CD4-positive, CD25-positive, alpha-beta regulatory T cell (primary cell): ENCODE measurements around the gene PCDHA1. TPM values are rescaled to one million over a fixed set of nuclear protein-coding genes. Genes with fewer than 3 reads are reported as not detected.
A peak's percentile ranks its signal among the peaks of the same experiment; 100 is the strongest.
"Not testable (repeated sequence)": the region's sequence is repeated elsewhere in the genome, so short reads cannot be mapped to it uniquely, and the experiment has no call there.

Source experiments
- ATAC-seq, 2 donors: fragments of 150-1000 bp; cut with Tn5 transposase; one replicate each; pipeline ENCODE4 v1.10.0; 2021; ENCODE audit warnings: low read depth in 2 of 2, moderate number of reproducible peaks in 2 of 2, moderate library complexity in 1 of 2
- DNase-seq, 3 donors: peaks; one replicate each; pipeline versions ENCODE4 v3.0.0 to v3.0.0-alpha.2; 2012 to 2022; ENCODE audit warnings: mixed read lengths in 1 of 3
- H3K27ac ChIP-seq: one replicate; pipeline ENCODE4 v1.7.0; 2013; ENCODE audit warnings: mild to moderate bottlenecking, low read length; ENCODE audit not compliant: insufficient read depth, poor library complexity, severe bottlenecking
- H3K27me3 ChIP-seq: one replicate; pipeline ENCODE4 v1.7.0; 2013; ENCODE audit warnings: low read length; ENCODE audit not compliant: control insufficient read depth, insufficient read depth
- H3K36me3 ChIP-seq: one replicate; pipeline ENCODE4 v1.7.0; 2013; ENCODE audit warnings: mild to moderate bottlenecking, low read length, moderate library complexity; ENCODE audit not compliant: control insufficient read depth, insufficient read depth
- H3K4me1 ChIP-seq: 2 replicates; pipeline ENCODE4 v1.7.0; 2013; ENCODE audit warnings: mild to moderate bottlenecking, low read length; ENCODE audit not compliant: insufficient read depth, control insufficient read depth, poor library complexity, severe bottlenecking
- H3K4me3 ChIP-seq: one replicate; pipeline ENCODE4 v1.7.0; 2013; ENCODE audit warnings: low read depth, mild to moderate bottlenecking, low read length, moderate library complexity
- H3K9me3 ChIP-seq, 2 experiments: 1 replicate in 1 of 2; 2 replicates in 1 of 2; pipeline ENCODE4 v1.7.0; 2013; ENCODE audit warnings: low read length in 2 of 2, mild to moderate bottlenecking in 1 of 2, moderate library complexity in 1 of 2; ENCODE audit not compliant: control insufficient read depth in 2 of 2
- H3K27ac Mint-ChIP-seq, 3 donors: one replicate each; pipeline ENCODE4 v1.8.0; 2020 to 2022; ENCODE audit warnings: mild to moderate bottlenecking in 3 of 3, mixed read lengths in 3 of 3, moderate library complexity in 2 of 3
- H3K27me3 Mint-ChIP-seq: one replicate; pipeline ENCODE4 v1.8.0; 2022; ENCODE audit warnings: mild to moderate bottlenecking, mixed read lengths
- H3K36me3 Mint-ChIP-seq: one replicate; pipeline ENCODE4 v1.8.0; 2020; ENCODE audit warnings: mixed read lengths
- H3K4me1 Mint-ChIP-seq, 4 donors: one replicate each; pipeline ENCODE4 v1.8.0; 2020 to 2022; ENCODE audit warnings: mixed read lengths in 4 of 4, mild to moderate bottlenecking in 1 of 4
- H3K4me3 Mint-ChIP-seq, 4 donors: one replicate each; pipeline ENCODE4 v1.8.0; 2020 to 2022; ENCODE audit warnings: mild to moderate bottlenecking in 4 of 4, mixed read lengths in 4 of 4, moderate library complexity in 3 of 4
- H3K9me3 Mint-ChIP-seq, 7 donors: one replicate each; pipeline ENCODE4 v1.8.0; 2020 to 2022; ENCODE audit warnings: mixed read lengths in 7 of 7, mild to moderate bottlenecking in 3 of 7, moderate library complexity in 2 of 7
- polyA plus RNA-seq, 4 donors: library from polyadenylated mRNA; unstranded; fragments of 300-500 nt; fragmentation: Illumina TruSeq; gene quantifications; one replicate each; pipeline ENCODE4 v1.2.3, GENCODE V29; 2021
- total RNA-seq: library from RNA; stranded (reverse); gene quantifications from one replicate; pipeline ENCODE4 v1.2.3, GENCODE V29; 2022

The PCDHA1 gene
- total and polyA plus RNA-seq, 5 donors from 2014 or later, result not detected

DNA sequence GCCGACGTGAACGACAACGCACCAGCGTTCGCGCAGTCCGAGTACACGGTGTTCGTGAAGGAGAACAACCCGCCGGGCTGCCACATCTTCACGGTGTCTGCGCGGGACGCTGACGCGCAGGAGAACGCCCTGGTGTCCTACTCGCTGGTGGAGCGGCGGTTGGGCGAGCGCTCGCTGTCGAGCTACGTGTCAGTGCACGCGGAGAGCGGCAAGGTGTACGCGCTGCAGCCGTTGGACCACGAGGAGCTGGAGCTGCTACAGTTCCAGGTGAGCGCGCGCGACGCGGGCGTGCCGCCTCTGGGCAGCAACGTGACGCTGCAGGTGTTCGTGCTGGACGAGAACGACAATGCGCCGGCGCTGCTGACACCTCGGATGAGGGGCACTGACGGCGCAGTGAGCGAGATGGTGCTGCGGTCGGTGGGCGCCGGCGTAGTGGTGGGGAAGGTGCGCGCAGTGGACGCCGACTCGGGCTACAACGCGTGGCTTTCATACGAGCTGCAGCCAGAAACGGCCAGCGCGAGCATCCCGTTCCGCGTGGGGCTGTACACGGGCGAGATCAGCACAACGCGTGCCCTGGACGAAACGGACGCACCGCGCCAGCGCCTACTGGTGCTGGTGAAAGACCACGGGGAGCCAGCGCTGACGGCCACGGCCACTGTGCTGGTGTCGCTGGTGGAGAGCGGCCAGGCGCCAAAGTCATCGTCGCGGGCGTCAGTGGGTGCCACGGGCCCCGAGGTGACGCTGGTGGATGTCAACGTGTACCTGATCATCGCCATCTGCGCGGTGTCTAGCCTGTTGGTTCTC, 64.1 kb downstream of the PCDHA1 start:
- H3K9me3 ChIP-seq, result peaks cover 7 to 10% of the 10 kb centered on the region in 2 experiments
- H3K9me3 Mint-ChIP-seq, result peaks cover 0 to 16% (median 3%) of the 10 kb centered on the region in 7 donors
- not testable (repeated sequence) for H3K4me3 ChIP-seq, H3K4me1 Mint-ChIP-seq, ATAC-seq, H3K4me1 ChIP-seq, H3K36me3 ChIP-seq, H3K27me3 ChIP-seq, H3K4me3 Mint-ChIP-seq, H3K27me3 Mint-ChIP-seq, H3K27ac Mint-ChIP-seq, H3K27ac ChIP-seq, H3K36me3 Mint-ChIP-seq, DNase-seq

DNA sequence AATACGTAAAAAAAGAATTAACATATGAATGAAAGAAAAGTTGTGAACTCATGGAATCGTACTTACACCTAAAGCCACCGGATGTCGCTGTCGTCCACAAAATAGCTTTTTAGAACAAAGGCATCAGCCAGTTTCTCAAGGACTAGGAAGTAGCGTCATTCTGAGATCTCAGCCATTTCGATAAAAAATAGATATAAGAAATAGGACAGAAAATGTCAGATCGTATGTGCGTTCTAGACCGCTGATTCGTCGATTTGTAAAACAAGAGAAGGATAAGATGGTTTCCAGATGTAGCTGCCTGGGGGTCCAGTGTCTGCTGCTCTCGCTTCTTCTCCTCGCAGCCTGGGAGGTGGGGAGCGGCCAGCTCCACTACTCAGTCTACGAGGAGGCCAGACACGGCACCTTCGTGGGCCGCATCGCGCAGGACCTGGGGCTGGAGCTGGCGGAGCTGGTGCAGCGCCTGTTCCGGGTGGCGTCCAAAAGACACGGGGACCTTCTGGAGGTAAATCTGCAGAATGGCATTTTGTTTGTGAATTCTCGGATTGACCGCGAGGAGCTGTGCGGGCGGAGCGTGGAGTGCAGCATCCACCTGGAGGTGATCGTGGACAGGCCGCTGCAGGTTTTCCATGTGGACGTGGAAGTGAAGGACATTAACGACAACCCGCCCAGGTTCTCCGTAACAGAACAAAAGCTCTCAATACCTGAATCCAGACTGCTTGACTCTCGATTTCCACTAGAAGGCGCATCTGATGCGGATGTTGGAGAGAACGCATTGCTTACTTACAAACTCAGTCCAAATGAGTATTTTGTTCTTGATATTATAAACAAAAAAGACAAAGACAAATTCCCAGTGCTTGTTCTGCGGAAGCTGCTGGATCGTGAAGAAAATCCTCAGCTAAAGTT, 70.1 kb downstream of the PCDHA1 start, which contains the start of gene PCDHA10:
TSS of gene PCDHA10 (plus strand) at position 126 of the 903 bp plus-strand sequence. CDS start at position 278, 152 bp downstream.
- H3K27ac ChIP-seq, result no peak within 1 kb of the TSS
- peaks cover 9 to 11% of the 10 kb centered on the region in 2 experiments for H3K9me3 ChIP-seq
- H3K4me3 ChIP-seq, result no peak within 1 kb of the TSS
- Mint-ChIP-seq H3K36me3 (no peaks in the 10 kb centered on the region), H3K4me1 (no peaks in the 10 kb centered on the region), H3K9me3 (peaks cover 0 to 29% (median 4%) of the 10 kb centered on the region in 7 donors), H3K27ac (peak within 1 kb of the TSS in 1 of 3 donors; percentile 66), H3K27me3 (no peaks in the 10 kb centered on the region), H3K4me3 (no peak within 1 kb of the TSS)
- H3K4me1 ChIP-seq, result no peaks in the 10 kb centered on the region
- DNase-seq (no peak), ATAC-seq (no peak)
- H3K36me3 ChIP-seq, result no peaks in the 10 kb centered on the region
- no peaks in the 10 kb centered on the region for H3K27me3 ChIP-seq

DNA sequence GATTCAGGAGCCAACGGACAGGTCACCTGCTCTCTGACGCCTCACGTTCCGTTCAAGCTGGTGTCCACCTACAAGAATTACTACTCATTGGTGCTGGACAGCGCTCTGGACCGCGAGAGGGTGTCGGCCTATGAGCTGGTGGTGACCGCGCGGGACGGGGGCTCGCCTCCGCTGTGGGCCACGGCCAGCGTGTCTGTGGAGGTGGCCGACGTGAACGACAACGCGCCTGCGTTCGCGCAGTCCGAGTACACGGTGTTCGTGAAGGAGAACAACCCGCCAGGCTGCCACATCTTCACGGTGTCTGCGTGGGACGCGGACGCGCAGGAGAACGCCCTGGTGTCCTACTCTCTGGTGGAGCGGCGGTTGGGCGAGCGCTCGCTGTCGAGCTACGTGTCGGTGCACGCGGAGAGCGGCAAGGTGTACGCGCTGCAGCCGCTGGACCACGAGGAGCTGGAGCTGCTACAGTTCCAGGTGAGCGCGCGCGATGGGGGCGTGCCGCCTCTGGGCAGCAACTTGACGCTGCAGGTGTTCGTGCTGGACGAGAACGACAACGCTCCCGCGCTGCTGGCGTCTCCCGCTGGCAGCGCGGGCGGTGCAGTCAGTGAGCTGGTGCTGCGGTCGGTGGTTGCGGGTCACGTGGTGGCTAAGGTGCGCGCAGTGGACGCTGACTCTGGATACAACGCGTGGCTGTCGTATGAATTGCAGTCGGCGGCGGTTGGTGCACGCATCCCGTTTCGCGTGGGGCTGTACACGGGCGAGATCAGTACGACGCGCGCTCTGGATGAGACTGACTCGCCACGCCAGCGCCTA, 71.4 kb downstream of the PCDHA1 start:
- Mint-ChIP-seq H3K9me3 (peaks cover 3 to 33% (median 6%) of the 10 kb centered on the region in 7 donors), H3K27me3 (no peaks in the 10 kb centered on the region), H3K27ac (no peak overlapping the region), H3K4me1 (no peaks in the 10 kb centered on the region), H3K36me3 (no peaks in the 10 kb centered on the region), H3K4me3 (no peak overlapping the region)
- Histone ChIP-seq H3K27ac (no peak overlapping the region), H3K4me3 (no peak overlapping the region), H3K36me3 (no peaks in the 10 kb centered on the region), H3K9me3 (peaks cover 11% of the 10 kb centered on the region in 2 experiments), H3K27me3 (no peaks in the 10 kb centered on the region), H3K4me1 (no peaks in the 10 kb centered on the region)
- ATAC-seq (no peak), DNase-seq (no peak)

DNA sequence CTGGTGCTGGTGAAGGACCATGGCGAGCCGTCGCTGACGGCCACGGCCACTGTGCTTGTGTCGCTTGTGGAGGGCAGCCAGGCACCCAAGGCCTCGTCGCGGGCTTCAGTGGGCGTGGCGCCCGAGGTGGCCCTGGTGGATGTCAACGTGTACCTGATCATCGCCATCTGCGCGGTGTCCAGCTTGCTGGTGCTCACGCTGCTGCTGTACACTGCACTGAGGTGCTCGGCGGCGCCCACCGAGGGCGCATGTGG, 72.0 kb downstream of the PCDHA1 start:
- Mint-ChIP-seq H3K27me3 (no peaks in the 10 kb centered on the region), H3K4me1 (no peaks in the 10 kb centered on the region), H3K27ac (no peak overlapping the region), H3K36me3 (no peaks in the 10 kb centered on the region), H3K9me3 (peaks cover 3 to 33% (median 6%) of the 10 kb centered on the region in 7 donors), H3K4me3 (no peak overlapping the region)
- Histone ChIP-seq H3K4me3 (no peak overlapping the region), H3K9me3 (peaks cover 11% of the 10 kb centered on the region in 2 experiments), H3K27me3 (no peaks in the 10 kb centered on the region), H3K36me3 (no peaks in the 10 kb centered on the region), H3K27ac (no peak overlapping the region), H3K4me1 (no peaks in the 10 kb centered on the region)
- DNase-seq, result no peak
- no peak for ATAC-seq

GRCh38 chr5:140862441-140863295, 76.7 kb downstream of the PCDHA1 start:
- no peak overlapping the region for H3K27ac ChIP-seq
- Mint-ChIP-seq H3K4me1 (no peaks in the 10 kb centered on the region), H3K4me3 (no peak overlapping the region), H3K27me3 (no peaks in the 10 kb centered on the region), H3K27ac (no peak overlapping the region), H3K36me3 (no peaks in the 10 kb centered on the region), H3K9me3 (peaks cover 0 to 15% (median 6%) of the 10 kb centered on the region in 7 donors)
- peaks cover 0 to 4% of the 10 kb centered on the region in 2 experiments for H3K9me3 ChIP-seq
- DNase-seq, result no peak
- no peaks in the 10 kb centered on the region for H3K27me3 ChIP-seq
- ATAC-seq, result no peak
- no peak overlapping the region for H3K4me3 ChIP-seq
- no peaks in the 10 kb centered on the region for H3K4me1 ChIP-seq
- H3K36me3 ChIP-seq, result no peaks in the 10 kb centered on the region

DNA sequence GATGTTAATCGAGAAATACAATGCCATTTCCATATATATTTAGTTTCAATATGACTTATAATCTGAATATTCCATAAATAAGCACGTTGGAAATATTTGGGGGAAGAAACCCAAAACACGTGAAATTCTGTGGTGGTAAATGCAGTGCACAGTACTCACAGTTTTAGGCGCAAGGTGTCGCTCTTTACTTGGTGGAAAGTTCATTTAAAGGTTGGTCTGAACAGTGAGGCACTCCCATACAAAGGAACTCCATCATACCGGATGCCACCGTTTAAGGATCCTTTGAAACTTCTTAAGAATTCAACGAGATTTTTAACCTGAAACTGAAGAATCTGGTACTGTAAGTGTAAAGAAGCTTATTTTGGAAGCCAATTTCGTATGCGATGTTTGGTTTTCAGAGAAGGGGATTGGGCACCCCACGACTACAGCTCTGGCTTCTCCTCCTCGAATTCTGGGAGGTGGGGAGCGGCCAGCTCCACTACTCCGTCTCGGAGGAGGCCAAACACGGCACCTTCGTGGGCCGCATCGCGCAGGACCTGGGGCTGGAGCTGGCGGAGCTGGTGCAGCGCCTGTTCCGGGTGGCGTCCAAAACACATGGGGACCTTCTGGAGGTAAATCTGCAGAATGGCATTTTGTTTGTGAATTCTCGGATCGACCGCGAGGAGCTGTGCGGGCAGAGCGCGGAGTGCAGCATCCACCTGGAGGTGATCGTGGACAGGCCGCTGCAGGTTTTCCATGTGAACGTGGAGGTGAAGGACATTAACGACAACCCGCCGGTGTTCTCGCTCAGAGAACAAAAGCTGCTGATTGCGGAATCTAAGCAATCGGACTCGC, 83.0 kb downstream of the PCDHA1 start, which contains the start of gene PCDHA11:
TSS of gene PCDHA11 (plus strand) at position 237 of the 834 bp plus-strand sequence. CDS start at position 384, 147 bp downstream.
- Histone ChIP-seq H3K4me1 (no peaks in the 10 kb centered on the region), H3K4me3 (no peak within 1 kb of the TSS), H3K9me3 (peaks cover 0 to 8% of the 10 kb centered on the region in 2 experiments), H3K27me3 (peaks cover 2% of the 10 kb centered on the region), H3K27ac (no peak within 1 kb of the TSS), H3K36me3 (no peaks in the 10 kb centered on the region)
- Mint-ChIP-seq H3K9me3 (peaks cover 1 to 14% (median 4%) of the 10 kb centered on the region in 7 donors), H3K36me3 (no peaks in the 10 kb centered on the region), H3K4me1 (no peaks in the 10 kb centered on the region), H3K27ac (no peak within 1 kb of the TSS), H3K27me3 (peaks cover 6% of the 10 kb centered on the region), H3K4me3 (no peak within 1 kb of the TSS)
- no peak for ATAC-seq
- peak in 1 of 3 donors; percentile 8 for DNase-seq
